ENCODE measurements around the gene IL17RC. TPM values are rescaled to one million over a fixed set of nuclear protein-coding genes. Genes with fewer than 3 reads are reported as not detected.

Gene IL17RC
- total RNA-seq, 2 experiments from 2014 or later: 0.23 to 0.73 TPM

- no TSS peak for BruUV-seq (replicated peaks)
- H3K9me3 ChIP-seq (ENCODE audit: low read length): no peaks in the 10 kb centered on the region
- no peaks in the 10 kb centered on the region for H4K20me1 ChIP-seq (ENCODE audit: insufficient read depth, low read length)
- no peak overlapping the region for H2AFZ ChIP-seq (ENCODE audit: low read length)
- POLR2A ChIA-PET: interaction anchor here (0.5 kb wide), 1 partner anchor 374 kb away, joined by 4 read pairs; no protein-coding TSS in a partner anchor
- TF ChIP-seq CTCF (conservative IDR thresholded peaks at IDR 0.05; ENCODE audit: low read length) (no peak), EZH2phosphoT487 (IDR thresholded peaks at IDR 0.05; ENCODE audit: borderline replicate concordance, low read depth, low read length) (no peak)
- H3K79me2 ChIP-seq (ENCODE audit: insufficient read depth, low read depth, low read length): no peaks in the 10 kb centered on the region
- H3K27ac ChIP-seq (ENCODE audit: low read depth, low read length, poor library complexity, severe bottlenecking): no peak overlapping the region
- no peak for DNase-seq (ENCODE audit: low spot score)
- H3K4me2 ChIP-seq (ENCODE audit: low read length): no peak overlapping the region
- no peak overlapping the region for H3K4me3 ChIP-seq (ENCODE audit: low read depth, low read length, poor library complexity, severe bottlenecking)
- no peaks in the 10 kb centered on the region for H3K4me1 ChIP-seq (ENCODE audit: insufficient read depth, low read length, poor library complexity, severe bottlenecking)
- H3K36me3 ChIP-seq (ENCODE audit: insufficient read depth, low read length): no peaks in the 10 kb centered on the region
- intact Hi-C loops (cut with micrococcal nuclease; ENCODE audit: unreplicated experiment): no loop called here
- no peaks in the 10 kb centered on the region for H3K9me2 ChIP-seq (ENCODE audit: insufficient read depth, low read length)
- CTCF ChIA-PET (ENCODE audit: unreplicated experiment): no interaction called here
Observed at GRCh38 chr3:9916346-9916733, 558 bp upstream of the IL17RC start.

- BruUV-seq (replicated peaks): no TSS peak
- no peak overlapping the region for H2AFZ ChIP-seq (ENCODE audit: low read length)
- no peaks in the 10 kb centered on the region for H3K36me3 ChIP-seq (ENCODE audit: insufficient read depth, low read length)
- ChIA-PET CTCF (ENCODE audit: unreplicated experiment) (no interaction called here), POLR2A (no interaction called here)
- intact Hi-C loops (cut with micrococcal nuclease; ENCODE audit: unreplicated experiment): no loop called here
- DNase-seq (ENCODE audit: low spot score): no peak
- no peaks in the 10 kb centered on the region for H4K20me1 ChIP-seq (ENCODE audit: insufficient read depth, low read length)
- no peaks in the 10 kb centered on the region for H3K4me1 ChIP-seq (ENCODE audit: insufficient read depth, low read length, poor library complexity, severe bottlenecking)
- no peaks in the 10 kb centered on the region for H3K9me3 ChIP-seq (ENCODE audit: low read length)
- TF ChIP-seq CTCF (conservative IDR thresholded peaks at IDR 0.05; ENCODE audit: low read length) (no peak), EZH2phosphoT487 (IDR thresholded peaks at IDR 0.05; ENCODE audit: borderline replicate concordance, low read depth, low read length) (no peak)
- no peak overlapping the region for H3K4me2 ChIP-seq (ENCODE audit: low read length)
- H3K27ac ChIP-seq (ENCODE audit: low read depth, low read length, poor library complexity, severe bottlenecking): no peak overlapping the region
- H3K9me2 ChIP-seq (ENCODE audit: insufficient read depth, low read length): no peaks in the 10 kb centered on the region
- H3K4me3 ChIP-seq (ENCODE audit: low read depth, low read length, poor library complexity, severe bottlenecking): no peak overlapping the region
- no peaks in the 10 kb centered on the region for H3K79me2 ChIP-seq (ENCODE audit: insufficient read depth, low read depth, low read length)
Observed at GRCh38 chr3:9917820-9918219, 922 bp downstream of the IL17RC start.

- ChIA-PET POLR2A (no interaction called here), CTCF (ENCODE audit: unreplicated experiment) (no interaction called here)
- DNase-seq (ENCODE audit: low spot score): no peak
- Histone ChIP-seq H3K9me2 (ENCODE audit: insufficient read depth, low read length) (no peaks in the 10 kb centered on the region), H4K20me1 (ENCODE audit: insufficient read depth, low read length) (no peaks in the 10 kb centered on the region), H3K9me3 (ENCODE audit: low read length) (no peaks in the 10 kb centered on the region), H3K27ac (ENCODE audit: low read depth, low read length, poor library complexity, severe bottlenecking) (no peak overlapping the region), H3K4me2 (ENCODE audit: low read length) (no peak overlapping the region), H3K4me1 (ENCODE audit: insufficient read depth, low read length, poor library complexity, severe bottlenecking) (no peaks in the 10 kb centered on the region), H3K4me3 (ENCODE audit: low read depth, low read length, poor library complexity, severe bottlenecking) (no peak overlapping the region), H3K79me2 (ENCODE audit: insufficient read depth, low read depth, low read length) (no peaks in the 10 kb centered on the region), H2AFZ (ENCODE audit: low read length) (no peak overlapping the region), H3K36me3 (ENCODE audit: insufficient read depth, low read length) (no peaks in the 10 kb centered on the region)
- intact Hi-C loops (cut with micrococcal nuclease; ENCODE audit: unreplicated experiment): no loop called here
- no peak for TF ChIP-seq EZH2phosphoT487 (IDR thresholded peaks at IDR 0.05; ENCODE audit: borderline replicate concordance, low read depth, low read length)
- no peak for TF ChIP-seq CTCF (conservative IDR thresholded peaks at IDR 0.05; ENCODE audit: low read length)
- BruUV-seq (replicated peaks): no TSS peak
Observed at GRCh38 chr3:9918261-9919038, 1.6 kb downstream of the IL17RC start.

Measured in OCI-LY7 (cell line).